ENCODE results near the gene RNF34.

The RNF34 gene

GRCh38 chr12:121436706-121437105, 36.8 kb downstream of the RNF34 start:
- in situ Hi-C loops (cut with HindIII; ENCODE audit: low sequenced_read_pairs), result loop anchor here (5.0 kb wide), 1 partner anchor 96 kb away; no protein-coding TSS in a partner anchor

GRCh38 chr12:121438905-121439304, 39.0 kb downstream of the RNF34 start:
- in situ Hi-C loops (cut with HindIII; ENCODE audit: low sequenced_read_pairs), result loop anchor here (5.0 kb wide), 1 partner anchor 93 kb away; no protein-coding TSS in a partner anchor

- in situ Hi-C loops (cut with HindIII; ENCODE audit: low sequenced_read_pairs), result loop anchor here (5.0 kb wide), 1 partner anchor 93 kb away; no protein-coding TSS in a partner anchor
Measured at GRCh38 chr12:121439715-121440114, 39.8 kb downstream of the RNF34 start.

DNA sequence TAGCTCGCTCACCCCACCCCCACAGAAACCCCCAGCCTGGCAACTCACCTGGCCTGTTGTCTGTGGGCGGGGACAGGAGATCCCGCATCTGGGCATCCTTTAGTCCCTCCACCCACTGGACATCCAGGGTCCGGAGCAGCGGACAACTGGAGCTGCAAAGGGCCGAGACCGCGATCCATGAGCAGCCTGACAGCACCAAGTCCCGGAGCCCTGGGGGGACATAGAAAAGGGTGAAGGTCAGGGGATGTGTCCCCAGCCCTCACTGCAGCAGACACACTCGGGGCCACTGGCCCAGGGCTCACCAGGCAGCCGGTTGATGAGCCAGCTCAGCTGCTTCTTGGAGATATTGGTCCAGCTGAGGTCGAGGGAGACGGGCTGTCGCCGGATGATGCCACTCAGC, 40.9 kb downstream of the RNF34 start:
- in situ Hi-C loops (cut with HindIII; ENCODE audit: low sequenced_read_pairs), result no loop called here

DNA sequence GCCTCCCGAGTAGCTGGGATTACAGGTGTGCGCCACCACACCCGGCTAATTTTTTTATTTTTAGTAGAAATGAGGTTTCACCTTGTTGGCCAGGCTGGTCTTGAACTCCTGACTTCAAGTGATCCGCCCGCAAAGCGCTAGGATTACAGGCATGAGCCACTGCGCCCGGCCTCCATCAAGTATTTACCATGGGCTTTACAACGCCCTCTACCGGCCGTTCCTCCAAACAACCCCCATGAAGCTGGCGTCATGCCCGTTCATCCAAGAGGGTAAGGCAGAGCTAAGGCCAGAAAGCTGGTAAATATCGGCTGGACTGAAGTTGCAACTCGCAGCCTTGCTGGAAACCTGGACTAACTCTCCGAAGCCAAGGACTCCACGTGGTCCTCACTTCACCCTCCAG, 41.6 kb downstream of the RNF34 start:
- in situ Hi-C loops (cut with HindIII; ENCODE audit: low sequenced_read_pairs), result no loop called here

DNA sequence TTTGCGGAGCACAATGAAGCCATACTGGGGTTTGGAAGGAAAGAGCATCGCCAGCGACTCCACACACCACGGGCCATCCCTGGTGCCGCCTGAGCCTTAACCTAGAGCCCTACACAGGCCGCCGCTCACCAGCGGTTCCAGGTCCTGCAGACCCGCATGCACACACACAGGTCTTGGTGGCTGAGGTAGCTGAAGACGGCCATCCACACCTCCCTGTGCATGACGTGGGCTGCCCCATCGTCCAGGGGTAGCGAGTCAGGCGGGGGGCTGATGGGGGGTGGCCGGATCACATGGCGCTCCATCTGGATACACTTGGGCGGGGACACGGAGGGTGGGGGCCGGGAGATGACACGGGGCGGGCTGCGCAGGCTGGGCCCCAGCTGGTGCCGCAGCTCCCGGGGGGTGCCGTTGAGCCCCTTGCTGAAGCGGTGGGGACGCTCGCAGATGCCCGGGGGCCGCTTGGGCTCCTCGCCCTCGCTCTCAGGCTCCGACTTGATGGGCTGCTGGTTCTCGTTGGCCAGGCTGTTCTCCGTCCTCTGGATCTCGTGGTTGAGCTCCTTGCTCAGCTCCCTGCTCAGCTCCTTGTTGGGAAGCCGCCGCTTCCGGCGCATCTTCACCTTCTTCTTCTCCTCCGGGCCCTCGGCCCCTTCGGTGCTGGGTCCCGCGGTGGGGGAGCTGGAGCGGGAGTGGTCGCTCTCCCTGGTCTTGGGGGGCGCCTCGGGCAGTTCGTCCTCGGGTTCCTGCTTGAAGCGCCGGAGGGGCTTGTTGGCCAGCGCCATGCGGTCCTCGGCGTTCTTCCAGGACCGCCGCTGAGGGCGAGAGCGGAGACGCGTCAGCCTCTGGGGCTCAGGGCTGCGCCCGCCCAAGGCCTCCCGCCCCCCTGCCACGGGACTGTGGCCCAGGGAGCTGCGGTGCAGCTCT, 42.4 kb downstream of the RNF34 start:
- in situ Hi-C loops (cut with HindIII; ENCODE audit: low sequenced_read_pairs), result no loop called here

DNA sequence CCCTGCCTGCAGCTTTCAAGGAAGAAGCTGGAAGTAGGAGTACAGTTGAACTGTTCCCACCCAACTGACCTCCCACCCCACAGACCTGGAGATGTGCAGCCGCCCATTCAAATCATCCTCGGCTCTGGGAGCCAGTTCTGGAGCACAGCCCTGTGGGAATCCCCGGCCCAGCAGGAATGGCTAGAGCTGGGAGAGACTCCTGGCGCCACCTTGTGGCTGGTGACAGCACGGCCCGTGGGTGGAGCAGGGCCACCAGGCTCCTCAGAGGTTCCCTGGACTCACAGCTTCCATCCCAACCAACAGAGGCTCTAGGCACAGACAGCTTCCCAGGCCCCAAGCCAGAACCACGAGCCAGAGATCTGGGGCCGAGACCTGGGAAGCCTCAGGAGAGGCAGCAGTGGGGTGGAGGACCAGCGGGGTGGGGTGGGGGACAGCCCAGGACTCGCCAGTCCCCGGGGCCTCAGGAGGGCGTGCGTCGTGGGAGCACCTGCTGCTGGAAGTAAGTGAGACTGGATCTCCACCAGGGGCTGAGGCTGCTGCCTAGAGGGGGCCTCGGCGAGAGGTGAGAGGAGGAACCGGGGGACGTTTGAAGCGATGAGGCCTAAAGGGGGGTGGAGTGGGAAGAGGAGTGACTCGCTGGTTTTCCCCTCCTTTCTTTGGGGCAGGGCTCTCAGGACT, 43.4 kb downstream of the RNF34 start:
- in situ Hi-C loops (cut with HindIII; ENCODE audit: low sequenced_read_pairs), result no loop called here

DNA sequence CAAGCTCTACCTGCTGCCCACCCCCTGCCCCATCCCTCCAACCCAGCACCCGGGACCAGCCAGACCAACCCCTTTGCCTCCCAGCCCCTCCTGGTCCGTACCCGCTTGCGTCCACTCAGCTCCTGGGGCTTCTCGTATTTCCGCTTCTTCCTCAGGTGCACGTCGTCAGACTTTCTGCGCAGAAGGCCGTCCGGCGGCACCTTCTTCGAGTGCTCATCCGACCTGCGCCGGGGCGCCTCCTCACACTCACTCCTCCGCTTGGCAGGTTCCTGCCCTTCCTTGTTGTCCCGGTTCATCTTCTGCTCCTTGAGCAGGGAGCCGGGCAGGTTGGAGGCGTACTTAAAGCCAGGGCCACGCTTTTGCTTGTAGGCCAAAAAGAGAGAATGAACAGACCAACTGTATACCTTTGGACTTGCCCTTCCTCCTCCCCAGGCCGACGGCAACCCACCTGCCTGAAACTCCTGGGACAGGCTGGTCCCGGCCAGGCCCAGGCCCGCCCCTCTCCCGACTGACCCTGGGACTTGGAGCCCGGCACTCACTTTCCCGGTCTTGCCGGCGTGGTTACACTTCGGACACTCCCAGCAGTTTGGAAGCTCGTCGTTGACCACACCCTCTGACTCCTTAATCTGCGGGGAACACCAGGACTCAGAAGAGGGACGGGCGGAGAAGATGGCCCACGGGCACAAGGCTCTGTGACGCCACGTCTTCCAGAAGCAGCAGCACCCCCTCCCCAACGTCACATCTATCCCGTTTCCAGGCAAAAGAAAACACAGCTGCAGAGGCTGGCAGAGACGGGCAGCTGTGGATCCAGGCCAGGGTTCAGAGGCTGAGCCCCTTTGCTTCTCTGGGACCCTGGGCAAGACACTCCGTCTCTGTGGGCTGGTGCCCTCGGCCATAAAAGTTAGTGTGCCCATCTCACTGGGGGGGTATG, 44.3 kb downstream of the RNF34 start:
- in situ Hi-C loops (cut with HindIII; ENCODE audit: low sequenced_read_pairs), result no loop called here

GRCh38 chr12:121444842-121445202, 44.9 kb downstream of the RNF34 start:
- in situ Hi-C loops (cut with HindIII; ENCODE audit: low sequenced_read_pairs), result no loop called here

DNA sequence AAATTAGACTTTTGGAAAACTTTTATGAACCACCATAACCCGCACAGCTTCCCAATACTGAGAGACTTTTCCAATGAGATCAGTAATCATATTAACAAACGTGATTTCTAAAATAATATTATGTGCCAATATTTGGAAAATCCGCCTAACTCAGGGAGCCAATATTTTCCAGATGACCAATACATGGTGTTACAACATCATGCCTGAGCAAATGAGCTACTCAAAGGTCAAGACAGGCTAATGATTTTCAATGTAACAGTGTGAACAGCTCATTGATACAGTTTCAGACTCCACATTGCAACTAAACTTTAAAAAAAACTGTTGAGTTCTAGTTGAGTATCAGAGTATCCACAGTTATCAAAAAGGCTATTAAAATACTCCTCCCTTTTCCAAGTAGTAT, 46.8 kb downstream of the RNF34 start:
- in situ Hi-C loops (cut with HindIII; ENCODE audit: low sequenced_read_pairs), result no loop called here

DNA sequence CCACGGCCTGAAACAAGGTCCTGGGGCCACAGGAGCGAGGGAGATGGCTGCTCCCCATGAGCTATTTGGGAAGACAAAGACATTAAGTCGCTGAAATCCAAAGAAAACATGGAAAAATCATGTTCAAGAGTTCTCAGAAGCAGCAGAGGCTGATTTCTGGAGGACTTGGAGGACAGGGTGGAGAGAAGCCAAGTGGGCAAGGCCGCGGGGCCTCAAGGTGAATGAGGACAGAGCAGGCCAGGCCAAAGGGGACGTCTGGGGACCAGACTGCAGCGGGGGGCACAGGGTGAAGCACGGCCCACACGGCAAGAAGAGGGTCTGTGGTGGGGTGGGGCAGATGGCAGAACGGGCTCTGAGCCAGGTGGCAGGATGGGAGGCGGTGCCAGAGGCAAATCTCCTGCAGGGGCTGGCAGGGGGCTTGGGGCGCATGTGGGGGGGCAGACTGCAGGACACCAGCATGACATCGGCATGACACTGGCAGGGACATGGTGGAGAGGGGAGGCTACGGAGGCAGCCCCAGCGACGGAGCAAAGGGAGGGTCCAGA, 48.9 kb downstream of the RNF34 start:
- in situ Hi-C loops (cut with HindIII; ENCODE audit: low sequenced_read_pairs), result no loop called here

DNA sequence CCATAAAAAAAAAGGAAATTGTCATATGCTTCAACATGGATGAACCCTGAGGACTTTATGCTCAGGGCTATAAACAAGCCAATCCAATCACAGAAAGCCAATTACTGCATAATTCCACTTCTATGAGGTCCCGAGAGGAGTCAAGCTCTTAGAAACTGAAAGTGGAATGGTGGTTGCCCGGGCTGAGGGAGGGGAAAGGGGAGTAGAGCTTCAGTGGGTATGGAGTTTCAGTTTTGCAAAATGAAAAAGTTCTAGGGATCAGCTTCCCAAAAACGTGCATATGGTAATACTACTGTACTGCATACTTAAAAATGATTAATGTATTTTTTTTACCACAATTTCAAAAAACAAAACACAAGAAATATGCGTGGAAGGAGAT, 52.0 kb downstream of the RNF34 start:
- in situ Hi-C loops (cut with HindIII; ENCODE audit: low sequenced_read_pairs), result no loop called here

- in situ Hi-C loops (cut with HindIII; ENCODE audit: low sequenced_read_pairs), result no loop called here
Measured at GRCh38 chr12:121452340-121452984, 52.5 kb downstream of the RNF34 start.

DNA sequence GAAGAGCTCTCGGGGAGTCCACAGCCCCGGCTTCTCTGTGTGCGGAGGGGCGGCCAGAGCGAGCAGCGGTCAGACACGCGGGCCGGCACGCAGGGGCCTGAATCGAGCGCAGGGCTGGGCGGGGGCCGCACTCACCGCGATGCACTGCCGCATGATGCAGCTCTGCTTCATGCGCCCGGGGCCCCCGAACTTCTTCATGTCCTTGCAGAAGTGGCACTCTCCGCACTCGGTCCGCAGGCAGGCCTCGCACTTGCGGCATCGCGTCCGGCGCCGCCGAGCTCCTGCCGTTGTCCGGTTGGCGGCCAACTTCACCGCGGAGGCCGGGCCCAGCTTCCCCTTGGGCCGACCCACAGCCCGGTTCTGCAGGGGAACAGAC, 53.1 kb downstream of the RNF34 start:
- in situ Hi-C loops (cut with HindIII; ENCODE audit: low sequenced_read_pairs), result no loop called here

- in situ Hi-C loops (cut with HindIII; ENCODE audit: low sequenced_read_pairs), result no loop called here
Measured at GRCh38 chr12:121453629-121454028, 53.7 kb downstream of the RNF34 start.

DNA sequence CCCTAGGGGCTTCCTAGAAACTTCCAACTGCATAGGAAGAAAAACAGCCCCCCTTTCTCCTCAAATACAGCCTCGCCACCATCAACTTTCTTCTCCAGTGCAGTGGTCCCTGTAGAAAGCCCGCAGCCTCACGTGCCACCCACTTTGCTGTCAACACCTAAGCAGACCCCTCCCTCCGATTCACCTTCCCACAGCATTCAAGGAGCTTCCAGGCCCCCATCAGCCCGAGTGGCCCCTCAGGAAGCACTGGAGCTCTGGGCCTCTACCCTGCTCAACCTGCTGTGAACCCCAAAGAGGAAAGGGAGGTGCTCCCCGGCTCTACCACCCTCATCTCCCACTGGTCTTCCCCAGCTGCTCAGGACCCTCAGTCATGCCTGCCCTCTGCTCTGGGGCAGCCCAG, 55.0 kb downstream of the RNF34 start:
- in situ Hi-C loops (cut with HindIII; ENCODE audit: low sequenced_read_pairs), result no loop called here

GRCh38 chr12:121455766-121456420, 56.0 kb downstream of the RNF34 start:
- in situ Hi-C loops (cut with HindIII; ENCODE audit: low sequenced_read_pairs), result no loop called here

- in situ Hi-C loops (cut with HindIII; ENCODE audit: low sequenced_read_pairs), result no loop called here
Measured at GRCh38 chr12:121456551-121456950, 56.6 kb downstream of the RNF34 start.

DNA sequence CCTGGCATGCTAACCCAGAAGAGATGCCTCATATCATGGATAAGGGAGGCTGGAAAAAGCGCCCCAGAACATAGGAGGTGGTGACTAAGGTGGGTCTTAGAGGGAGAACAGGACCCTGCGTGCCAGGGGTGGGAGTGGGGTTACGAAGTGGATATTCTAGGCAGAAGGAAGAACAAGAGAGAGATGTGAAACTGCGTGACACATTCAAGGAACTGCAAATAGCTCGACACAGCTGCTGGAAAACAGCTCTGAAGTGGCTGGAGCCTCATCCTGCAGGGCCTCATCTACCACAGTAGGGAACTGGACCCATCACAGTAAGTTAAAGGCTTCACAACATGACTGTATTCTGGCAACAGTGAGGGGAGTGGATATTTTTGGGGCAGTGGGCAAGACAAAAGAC, 61.1 kb downstream of the RNF34 start:
- in situ Hi-C loops (cut with HindIII; ENCODE audit: low sequenced_read_pairs), result no loop called here

DNA sequence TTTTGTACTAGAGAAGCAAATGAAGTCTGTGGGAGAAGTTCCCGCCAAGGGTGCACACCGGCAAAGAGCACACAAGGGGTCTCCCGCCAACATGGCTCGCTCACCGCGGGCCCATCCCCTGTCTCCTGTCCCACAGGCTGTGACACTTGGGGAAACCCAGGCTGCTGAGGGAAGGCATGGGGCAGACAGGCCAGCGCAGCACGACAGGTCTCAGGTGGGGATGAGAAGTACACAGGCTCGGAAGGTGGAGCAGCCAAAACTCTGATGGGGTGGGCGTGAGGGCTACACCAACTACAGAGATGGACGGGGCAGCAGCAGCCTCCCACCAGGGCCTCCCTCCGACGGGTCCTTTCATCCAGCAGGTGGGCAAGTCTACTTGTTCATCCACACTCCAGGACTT, 64.4 kb downstream of the RNF34 start:
- in situ Hi-C loops (cut with HindIII; ENCODE audit: low sequenced_read_pairs), result no loop called here
